CD4-positive, alpha-beta memory T cell (primary cell): Measurements from ENCODE around the gene CFAP58. TPM values are rescaled to one million over a fixed set of nuclear protein-coding genes. Genes with fewer than 3 reads are reported as not detected.

Experiments used
- CTCF ChIA-PET: fragments of 350-600 bp; sonication (Branson Sonifier 250); formaldehyde crosslinking; loops from one replicate; lab custom pipeline; 2021; ENCODE audit warnings: inconsistent platforms; ENCODE audit not compliant: partially characterized antibody; lab: Charles Lee
- POLR2A ChIA-PET: fragments of 350-600 bp; sonication (Branson Sonifier 250); formaldehyde crosslinking; loops from one replicate; lab custom pipeline; 2021; ENCODE audit not compliant: partially characterized antibody; lab: Charles Lee
- DNase-seq, 5 donors: peaks; one replicate each; pipeline versions ENCODE4 v3.0.0 to v3.0.0-alpha.2; 2020 to 2022; ENCODE audit warnings: mixed read lengths in 1 of 5
- H3K27ac ChIP-seq: one replicate; pipeline ENCODE4 v1.7.0; 2013; ENCODE audit warnings: low read depth, low read length
- H3K27me3 ChIP-seq: 2 replicates; pipeline ENCODE4 v1.7.0; 2013; ENCODE audit warnings: mild to moderate bottlenecking, low read length, moderate library complexity; ENCODE audit not compliant: insufficient read depth
- H3K36me3 ChIP-seq: 2 replicates; pipeline ENCODE4 v1.7.0; 2013; ENCODE audit warnings: mild to moderate bottlenecking, low read length, moderate library complexity; ENCODE audit not compliant: insufficient read depth
- H3K4me1 ChIP-seq: 2 replicates; pipeline ENCODE4 v1.7.0; 2013; ENCODE audit warnings: mild to moderate bottlenecking, low read length, moderate library complexity; ENCODE audit not compliant: insufficient read depth
- H3K4me3 ChIP-seq, 2 donors: one replicate each; pipeline ENCODE4 v1.7.0; 2013; ENCODE audit warnings: low read length in 2 of 2, mild to moderate bottlenecking in 1 of 2
- H3K9me3 ChIP-seq, 2 donors: one replicate each; pipeline ENCODE4 v1.7.0; 2013; ENCODE audit warnings: low read length in 2 of 2, control low read depth in 1 of 2; ENCODE audit not compliant: control insufficient read depth in 1 of 2
- H3K27ac Mint-ChIP-seq, 7 donors: one replicate each; pipeline ENCODE4 v1.8.0; 2020 to 2021; ENCODE audit warnings: mixed read lengths in 7 of 7, mild to moderate bottlenecking in 6 of 7, inconsistent platforms in 3 of 7, moderate library complexity in 3 of 7
- H3K27me3 Mint-ChIP-seq, 2 donors: one replicate each; pipeline ENCODE4 v1.8.0; 2020 to 2021; ENCODE audit warnings: mixed read lengths in 2 of 2
- H3K36me3 Mint-ChIP-seq, 2 donors: one replicate each; pipeline ENCODE4 v1.8.0; 2020 to 2021; ENCODE audit warnings: mixed read lengths in 2 of 2, inconsistent platforms in 1 of 2, mild to moderate bottlenecking in 1 of 2
- H3K4me1 Mint-ChIP-seq, 4 donors: one replicate each; pipeline ENCODE4 v1.8.0; 2020 to 2021; ENCODE audit warnings: mixed read lengths in 4 of 4, mild to moderate bottlenecking in 1 of 4
- H3K4me3 Mint-ChIP-seq, 8 donors: one replicate each; pipeline ENCODE4 v1.8.0; 2020 to 2021; ENCODE audit warnings: mixed read lengths in 8 of 8, mild to moderate bottlenecking in 7 of 8, moderate library complexity in 6 of 8, inconsistent platforms in 3 of 8
- H3K9me3 Mint-ChIP-seq, 8 donors: one replicate each; pipeline ENCODE4 v1.8.0; 2020 to 2021; ENCODE audit warnings: mixed read lengths in 8 of 8, mild to moderate bottlenecking in 5 of 8, inconsistent platforms in 3 of 8, moderate library complexity in 1 of 8
- intact Hi-C: fragments of 100-400 bp; cut with micrococcal nuclease; formaldehyde crosslinking; loops from one replicate; pipeline ENCODE4 v1.15.1; 2023
- polyA plus RNA-seq, 2 donors: library from polyadenylated mRNA; unstranded; fragments of 300-500 nt; fragmentation: Illumina TruSeq; gene quantifications; one replicate each; pipeline ENCODE4 v1.2.3, GENCODE V29; 2021
- total RNA-seq, 2 experiments: library from RNA; stranded (reverse); gene quantifications; one replicate each; pipeline ENCODE4 v1.2.3, GENCODE V29; 2021

CFAP58 gene
- total and polyA plus RNA-seq, 4 experiments from 2014 or later, result not detected

GRCh38 chr10:104339469-104340110, 14.0 kb upstream of the CFAP58 start:
- Histone ChIP-seq H3K4me1 (peaks cover 34% of the 10 kb centered on the region), H3K27ac (no peak overlapping the region), H3K4me3 (peak overlapping the region; percentile 51 to 80), H3K27me3 (no peaks in the 10 kb centered on the region), H3K36me3 (no peaks in the 10 kb centered on the region), H3K9me3 (no peaks in the 10 kb centered on the region)
- H3K27me3 Mint-ChIP-seq, result peaks cover 0 to 3% of the 10 kb centered on the region in 2 donors
- H3K27ac Mint-ChIP-seq, result peak overlapping the region in 6 of 7 donors; percentile 36 to 99 (median 98)
- peaks cover 0 to 15% of the 10 kb centered on the region in 2 donors for H3K36me3 Mint-ChIP-seq
- H3K4me3 Mint-ChIP-seq, result peak overlapping the region; percentile 96 to 100 (median 99)
- ChIA-PET POLR2A (interaction anchor here (1.2 to 6.4 kb wide), 6 partner anchors 7 to 70 kb away, joined by 4 to 179 read pairs (median 28); partner anchors contain the start of genes CFAP58 and GSTO2), CTCF (interaction anchor here (0.7 to 7.1 kb wide), 8 partner anchors 7 to 47 kb away, joined by 3 to 100 read pairs (median 16); partner anchors contain the start of gene CFAP58)
- no peaks in the 10 kb centered on the region for H3K9me3 Mint-ChIP-seq
- DNase-seq, result no peak
- H3K4me1 Mint-ChIP-seq, result peaks cover 22 to 48% (median 30%) of the 10 kb centered on the region in 4 donors
- intact Hi-C loops, result loop anchor here (2.0 kb wide), 2 partner anchors 17 to 71 kb away; partner anchors contain the start of gene GSTO2

- H3K27ac ChIP-seq, result no peak overlapping the region
- peaks cover 0 to 3% of the 10 kb centered on the region in 2 donors for H3K27me3 Mint-ChIP-seq
- no peaks in the 10 kb centered on the region for H3K9me3 ChIP-seq
- intact Hi-C loops, result no loop called here
- peaks cover 0 to 11% of the 10 kb centered on the region in 2 donors for H3K36me3 Mint-ChIP-seq
- H3K4me3 ChIP-seq, result no peak overlapping the region
- no peaks in the 10 kb centered on the region for H3K9me3 Mint-ChIP-seq
- no peaks in the 10 kb centered on the region for H3K27me3 ChIP-seq
- peaks cover 29% of the 10 kb centered on the region for H3K4me1 ChIP-seq
- H3K27ac Mint-ChIP-seq, result peak overlapping the region in 5 of 7 donors; percentile 39 to 98 (median 74)
- CTCF ChIA-PET, result interaction anchor here (3.0 to 7.1 kb wide), 3 partner anchors 11 to 33 kb away, joined by 25 to 100 read pairs (median 36); partner anchors contain the start of gene CFAP58
- H3K4me3 Mint-ChIP-seq, result peak overlapping the region in 6 of 8 donors; percentile 0 to 100 (median 80)
- H3K36me3 ChIP-seq, result no peaks in the 10 kb centered on the region
- POLR2A ChIA-PET, result interaction anchor here (5.1 kb wide), 1 partner anchor 15 kb away, joined by 179 read pairs; no protein-coding TSS in a partner anchor
- no peak for DNase-seq
- peaks cover 18 to 43% (median 26%) of the 10 kb centered on the region in 4 donors for H3K4me1 Mint-ChIP-seq
These were observed 13.5 kb upstream of the CFAP58 start for GRCh38 chr10:104340111-104340526.

- peak overlapping the region in 1 of 7 donors; percentile 98 for H3K27ac Mint-ChIP-seq
- POLR2A ChIA-PET, result interaction anchor here (0.9 kb wide), 1 partner anchor 35 kb away, joined by 4 read pairs; no protein-coding TSS in a partner anchor
- H3K4me1 Mint-ChIP-seq, result peaks cover 15 to 42% (median 25%) of the 10 kb centered on the region in 4 donors
- Histone ChIP-seq H3K4me3 (no peak overlapping the region), H3K27ac (no peak overlapping the region), H3K36me3 (no peaks in the 10 kb centered on the region), H3K27me3 (no peaks in the 10 kb centered on the region), H3K4me1 (peaks cover 23% of the 10 kb centered on the region), H3K9me3 (no peaks in the 10 kb centered on the region)
- intact Hi-C loops, result no loop called here
- CTCF ChIA-PET, result interaction anchor here (0.9 to 3.4 kb wide), 7 partner anchors 10 to 66 kb away, joined by 3 to 30 read pairs (median 5); partner anchors contain the start of gene CFAP58
- H3K27me3 Mint-ChIP-seq, result peaks cover 0 to 3% of the 10 kb centered on the region in 2 donors
- peaks cover 0 to 10% of the 10 kb centered on the region in 2 donors for H3K36me3 Mint-ChIP-seq
- no peak for DNase-seq
- peaks cover 0 to 2% (median 0%) of the 10 kb centered on the region in 8 donors for H3K9me3 Mint-ChIP-seq
- H3K4me3 Mint-ChIP-seq, result peak overlapping the region in 1 of 8 donors; percentile 100
These were observed 13.0 kb upstream of the CFAP58 start for GRCh38 chr10:104340641-104341040.

- no peak overlapping the region for H3K4me3 ChIP-seq
- H3K27me3 ChIP-seq, result no peaks in the 10 kb centered on the region
- H3K27me3 Mint-ChIP-seq, result peaks cover 0 to 3% of the 10 kb centered on the region in 2 donors
- no peaks in the 10 kb centered on the region for H3K36me3 ChIP-seq
- ChIA-PET POLR2A (interaction anchor here (0.6 to 0.9 kb wide), 3 partner anchors 21 to 37 kb away, joined by 3 to 5 read pairs (median 3); no protein-coding TSS in a partner anchor), CTCF (interaction anchor here (0.6 to 3.4 kb wide), 4 partner anchors 10 to 51 kb away, joined by 3 to 30 read pairs (median 14); no protein-coding TSS in a partner anchor)
- H3K4me1 ChIP-seq, result peaks cover 16% of the 10 kb centered on the region
- H3K27ac Mint-ChIP-seq, result peak overlapping the region in 1 of 7 donors; percentile 16
- H3K4me3 Mint-ChIP-seq, result no peak overlapping the region
- intact Hi-C loops, result no loop called here
- H3K4me1 Mint-ChIP-seq, result peaks cover 14 to 33% (median 25%) of the 10 kb centered on the region in 4 donors
- no peak overlapping the region for H3K27ac ChIP-seq
- peaks cover 0 to 5% of the 10 kb centered on the region in 2 donors for H3K36me3 Mint-ChIP-seq
- no peak for DNase-seq
- H3K9me3 ChIP-seq, result no peaks in the 10 kb centered on the region
- peaks cover 0 to 2% (median 0%) of the 10 kb centered on the region in 8 donors for H3K9me3 Mint-ChIP-seq
These were observed 10.7 kb upstream of the CFAP58 start for GRCh38 chr10:104342941-104343411.

- no peaks in the 10 kb centered on the region for H3K27me3 Mint-ChIP-seq
- POLR2A ChIA-PET, result no interaction called here
- no peak for DNase-seq
- H3K4me1 ChIP-seq, result peaks cover 12% of the 10 kb centered on the region
- H3K4me3 ChIP-seq, result no peak overlapping the region
- peaks cover 0 to 2% (median 0%) of the 10 kb centered on the region in 8 donors for H3K9me3 Mint-ChIP-seq
- no peaks in the 10 kb centered on the region for H3K36me3 Mint-ChIP-seq
- no peak overlapping the region for H3K27ac Mint-ChIP-seq
- no peaks in the 10 kb centered on the region for H3K27me3 ChIP-seq
- H3K36me3 ChIP-seq, result no peaks in the 10 kb centered on the region
- CTCF ChIA-PET, result interaction anchor here (10.0 to 11.8 kb wide), 2 partner anchors 39 to 51 kb away, joined by 449 to 481 read pairs; no protein-coding TSS in a partner anchor
- H3K27ac ChIP-seq, result no peak overlapping the region
- no peak overlapping the region for H3K4me3 Mint-ChIP-seq
- H3K4me1 Mint-ChIP-seq, result peaks cover 11 to 24% (median 21%) of the 10 kb centered on the region in 4 donors
- H3K9me3 ChIP-seq, result no peaks in the 10 kb centered on the region
- intact Hi-C loops, result no loop called here
These were observed 9.4 kb upstream of the CFAP58 start for GRCh38 chr10:104344219-104344618.

- Histone ChIP-seq H3K27me3 (no peaks in the 10 kb centered on the region), H3K36me3 (no peaks in the 10 kb centered on the region), H3K27ac (no peak overlapping the region), H3K9me3 (no peaks in the 10 kb centered on the region), H3K4me3 (no peak overlapping the region), H3K4me1 (peaks cover 14% of the 10 kb centered on the region)
- POLR2A ChIA-PET, result interaction anchor here (1.0 kb wide), 1 partner anchor 40 kb away, joined by 12 read pairs; no protein-coding TSS in a partner anchor
- Mint-ChIP-seq H3K36me3 (no peaks in the 10 kb centered on the region), H3K27ac (peak overlapping the region in 5 of 7 donors; percentile 7 to 72 (median 31)), H3K4me3 (no peak overlapping the region), H3K9me3 (peaks cover 0 to 2% (median 0%) of the 10 kb centered on the region in 8 donors), H3K27me3 (no peaks in the 10 kb centered on the region), H3K4me1 (peaks cover 10 to 19% (median 13%) of the 10 kb centered on the region in 4 donors)
- CTCF ChIA-PET, result interaction anchor here (1.1 to 11.8 kb wide), 4 partner anchors 24 to 71 kb away, joined by 3 to 481 read pairs (median 232); no protein-coding TSS in a partner anchor
- intact Hi-C loops, result no loop called here
- no peak for DNase-seq
These were observed 8.1 kb upstream of the CFAP58 start for GRCh38 chr10:104345515-104345914.
